OCI-LY7 (cell line): Measurements from ENCODE around the gene SASH1. TPM values are rescaled to one million over a fixed set of nuclear protein-coding genes. Genes with fewer than 3 reads are reported as not detected.

Source experiments
- BruUV-seq: library from RNA; stranded (reverse); fragments of 400-500 nt; replicated peaks from 2 replicates; lab custom pipeline; 2021; lab: Mats Ljungman, UMichigan
- CTCF ChIA-PET: fragments of 300-600 bp; sonication (Branson Sonifier 250); formaldehyde crosslinking; loops from one replicate; lab custom pipeline; 2022; ENCODE audit warnings: antibody characterized with exemption; ENCODE audit not compliant: unreplicated experiment; lab: Charles Lee
- POLR2A ChIA-PET: fragments of 300-600 bp; sonication (Branson Sonifier 250); formaldehyde crosslinking; loops from one replicate; lab custom pipeline; 2022; ENCODE audit warnings: antibody characterized with exemption; lab: Charles Lee
- DNase-seq: peaks from one replicate; pipeline ENCODE4 v3.0.0-alpha.2; 2015; ENCODE audit warnings: low spot score
- H2AFZ ChIP-seq: fragments of 200-600 bp; sonication (generic), shearing (Covaris generic); 2 replicates; pipeline ENCODE4 v1.6.1; 2014; ENCODE audit warnings: mild to moderate bottlenecking, antibody characterized with exemption, low read length, moderate library complexity
- H3K27ac ChIP-seq: fragments of 200-600 bp; sonication (generic); 2 replicates; pipeline ENCODE4 v1.5.1; 2014; ENCODE audit warnings: mixed run types, low read depth, mild to moderate bottlenecking, moderate library complexity, low read length, inconsistent platforms; ENCODE audit not compliant: poor library complexity, severe bottlenecking
- H3K36me3 ChIP-seq: fragments of 200-600 bp; sonication (generic); 2 replicates; pipeline ENCODE4 v1.6.1; 2014; ENCODE audit warnings: mild to moderate bottlenecking, antibody characterized with exemption, low read length, moderate library complexity, mixed read lengths; ENCODE audit not compliant: insufficient read depth
- H3K4me1 ChIP-seq: fragments of 200-600 bp; sonication (generic); 2 replicates; pipeline ENCODE4 v1.5.1; 2014; ENCODE audit warnings: mild to moderate bottlenecking, low read length; ENCODE audit not compliant: insufficient read depth, poor library complexity, severe bottlenecking
- H3K4me2 ChIP-seq: fragments of 200-600 bp; sonication (generic); 2 replicates; pipeline ENCODE4 v1.6.1; 2014; ENCODE audit warnings: mild to moderate bottlenecking, low read length
- H3K4me3 ChIP-seq: fragments of 200-600 bp; sonication (generic); 2 replicates; pipeline ENCODE4 v1.5.1; 2014; ENCODE audit warnings: mild to moderate bottlenecking, low read depth, low read length; ENCODE audit not compliant: poor library complexity, severe bottlenecking
- H3K79me2 ChIP-seq: fragments of 200-600 bp; sonication (generic); 2 replicates; pipeline ENCODE4 v1.6.1; 2016; ENCODE audit warnings: low read depth, mild to moderate bottlenecking, low read length, moderate library complexity, mixed read lengths; ENCODE audit not compliant: insufficient read depth
- H3K9me2 ChIP-seq: fragments of 200-600 bp; sonication (generic); 2 replicates; pipeline ENCODE4 v1.6.1; 2016; ENCODE audit warnings: mild to moderate bottlenecking, low read length, mixed read lengths; ENCODE audit not compliant: insufficient read depth
- H3K9me3 ChIP-seq: fragments of 200-600 bp; sonication (generic); 2 replicates; pipeline ENCODE4 v1.6.1; 2014; ENCODE audit warnings: mild to moderate bottlenecking, mixed run types, low read length, mixed read lengths
- H4K20me1 ChIP-seq: fragments of 200-600 bp; sonication (generic); 2 replicates; pipeline ENCODE4 v1.6.1; 2014; ENCODE audit warnings: mild to moderate bottlenecking, antibody characterized with exemption, low read length, moderate library complexity, mixed read lengths; ENCODE audit not compliant: insufficient read depth
- EZH2phosphoT487 ChIP-seq: fragments of 200-600 bp; sonication (generic); IDR thresholded peaks from 2 replicates; pipeline ENCODE4 v1.6.1; 2018; ENCODE audit warnings: low read depth, borderline replicate concordance, mild to moderate bottlenecking, mixed run types, antibody characterized with exemption, low read length, moderate library complexity, mixed read lengths
- intact Hi-C: fragments of 100-400 bp; cut with micrococcal nuclease; formaldehyde crosslinking; loops from one replicate; pipeline ENCODE4 v1.10.0; 2022; ENCODE audit not compliant: unreplicated experiment
- total RNA-seq, 2 experiments: library from RNA; depleted of rRNA in 1 of 2; stranded (reverse); fragments of >200 nt in 1 of 2; shearing (Covaris generic) in 1 of 2; gene quantifications; 2 replicates each; pipeline ENCODE4 v1.2.3, GENCODE V29; 2014 to 2022
- TF ChIP-seq, protein P1 (sequence below): fragments of 200-600 bp; sonication (generic); conservative IDR thresholded peaks from 2 replicates; pipeline ENCODE4 v1.5.1; 2014; ENCODE audit warnings: mild to moderate bottlenecking, antibody characterized with exemption, low read length, moderate library complexity, mixed read lengths

The SASH1 gene
- total RNA-seq, 2 experiments from 2014 or later: not detected

- H3K9me2 ChIP-seq: no peaks in the 10 kb centered on the region
- POLR2A ChIA-PET: no interaction called here
- CTCF ChIA-PET: no interaction called here
- no peak overlapping the region for H2AFZ ChIP-seq
- H3K36me3 ChIP-seq: no peaks in the 10 kb centered on the region
- H3K9me3 ChIP-seq: no peaks in the 10 kb centered on the region
- no peak overlapping the region for H3K27ac ChIP-seq
- no peaks in the 10 kb centered on the region for H4K20me1 ChIP-seq
- DNase-seq: no peak
- intact Hi-C loops: no loop called here
- no peak overlapping the region for H3K4me2 ChIP-seq
- no TSS peak for BruUV-seq
- no peak overlapping the region for H3K4me3 ChIP-seq
- H3K79me2 ChIP-seq: no peaks in the 10 kb centered on the region
- H3K4me1 ChIP-seq: no peaks in the 10 kb centered on the region
- no peak for TF ChIP-seq EZH2phosphoT487
- TF ChIP-seq, protein P1, sequence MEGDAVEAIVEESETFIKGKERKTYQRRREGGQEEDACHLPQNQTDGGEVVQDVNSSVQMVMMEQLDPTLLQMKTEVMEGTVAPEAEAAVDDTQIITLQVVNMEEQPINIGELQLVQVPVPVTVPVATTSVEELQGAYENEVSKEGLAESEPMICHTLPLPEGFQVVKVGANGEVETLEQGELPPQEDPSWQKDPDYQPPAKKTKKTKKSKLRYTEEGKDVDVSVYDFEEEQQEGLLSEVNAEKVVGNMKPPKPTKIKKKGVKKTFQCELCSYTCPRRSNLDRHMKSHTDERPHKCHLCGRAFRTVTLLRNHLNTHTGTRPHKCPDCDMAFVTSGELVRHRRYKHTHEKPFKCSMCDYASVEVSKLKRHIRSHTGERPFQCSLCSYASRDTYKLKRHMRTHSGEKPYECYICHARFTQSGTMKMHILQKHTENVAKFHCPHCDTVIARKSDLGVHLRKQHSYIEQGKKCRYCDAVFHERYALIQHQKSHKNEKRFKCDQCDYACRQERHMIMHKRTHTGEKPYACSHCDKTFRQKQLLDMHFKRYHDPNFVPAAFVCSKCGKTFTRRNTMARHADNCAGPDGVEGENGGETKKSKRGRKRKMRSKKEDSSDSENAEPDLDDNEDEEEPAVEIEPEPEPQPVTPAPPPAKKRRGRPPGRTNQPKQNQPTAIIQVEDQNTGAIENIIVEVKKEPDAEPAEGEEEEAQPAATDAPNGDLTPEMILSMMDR: no peak
These were observed 79.4 kb downstream of the SASH1 start for GRCh38 chr6:148422085-148422484.

- H3K4me1 ChIP-seq: no peaks in the 10 kb centered on the region
- H4K20me1 ChIP-seq: no peaks in the 10 kb centered on the region
- BruUV-seq: no TSS peak
- POLR2A ChIA-PET: no interaction called here
- TF ChIP-seq, protein P1: no peak
- no peak for TF ChIP-seq EZH2phosphoT487
- no peaks in the 10 kb centered on the region for H3K79me2 ChIP-seq
- no peak overlapping the region for H2AFZ ChIP-seq
- no peak overlapping the region for H3K4me2 ChIP-seq
- H3K4me3 ChIP-seq: no peak overlapping the region
- intact Hi-C loops: no loop called here
- no peaks in the 10 kb centered on the region for H3K9me2 ChIP-seq
- CTCF ChIA-PET: no interaction called here
- H3K27ac ChIP-seq: no peak overlapping the region
- DNase-seq: no peak
- no peaks in the 10 kb centered on the region for H3K36me3 ChIP-seq
- H3K9me3 ChIP-seq: no peaks in the 10 kb centered on the region
These were observed 80.5 kb downstream of the SASH1 start for GRCh38 chr6:148423133-148423532.

DNA sequence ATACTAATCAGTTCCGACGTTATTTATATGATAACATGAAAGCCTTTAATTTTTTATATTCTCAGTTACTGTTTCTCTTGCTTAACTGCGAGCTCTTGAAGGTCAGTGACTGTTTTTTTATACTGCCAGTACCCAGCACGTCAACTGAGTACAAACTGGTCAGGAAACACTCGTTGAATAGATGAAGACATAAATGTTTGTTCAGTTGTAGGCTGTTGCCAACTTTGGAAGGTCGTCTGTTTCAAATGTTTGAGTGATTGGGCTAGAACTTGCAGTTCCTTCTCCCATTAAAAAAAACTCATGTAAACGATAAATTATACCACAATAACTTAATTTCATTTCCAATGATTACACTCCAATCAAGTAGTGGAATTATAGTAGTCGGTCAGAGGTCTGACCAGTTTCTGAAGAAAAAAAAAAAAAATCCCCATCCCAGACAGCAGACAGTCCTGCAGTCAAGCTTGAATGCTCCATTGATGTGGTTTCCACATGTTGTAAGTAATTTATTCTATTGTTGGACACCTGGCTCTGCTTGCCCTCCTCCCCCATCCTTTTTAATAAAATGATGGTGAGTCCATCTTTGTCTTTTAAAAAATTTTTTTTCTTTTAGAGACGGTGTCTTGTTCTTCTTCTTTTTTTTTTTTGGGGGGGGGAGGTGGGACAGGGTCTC is 81.1 kb downstream of the SASH1 start:
- no peaks in the 10 kb centered on the region for H3K4me1 ChIP-seq
- H3K9me3 ChIP-seq: no peaks in the 10 kb centered on the region
- no peak overlapping the region for H3K27ac ChIP-seq
- DNase-seq: peak; percentile 10
- H3K4me3 ChIP-seq: no peak overlapping the region
- intact Hi-C loops: no loop called here
- no peaks in the 10 kb centered on the region for H3K36me3 ChIP-seq
- no peaks in the 10 kb centered on the region for H3K79me2 ChIP-seq
- POLR2A ChIA-PET: no interaction called here
- no peak overlapping the region for H3K4me2 ChIP-seq
- no peak overlapping the region for H2AFZ ChIP-seq
- no TSS peak for BruUV-seq
- CTCF ChIA-PET: no interaction called here
- no peaks in the 10 kb centered on the region for H4K20me1 ChIP-seq
- H3K9me2 ChIP-seq: no peaks in the 10 kb centered on the region
- TF ChIP-seq, protein P1: no peak
- no peak for TF ChIP-seq EZH2phosphoT487
